ENCODE data around the gene AATK. TPM values are rescaled to one million over a fixed set of nuclear protein-coding genes. Genes with fewer than 3 reads are reported as not detected.

The AATK gene
- total RNA-seq, 1 experiment from 2014 or later, result 0.46 TPM

GRCh38 chr17:81179220-81179619, 13.2 kb upstream of the AATK start:
- H3K9me3 ChIP-seq (ENCODE audit: insufficient read depth, low read depth), result no peaks in the 10 kb centered on the region
- no peaks in the 10 kb centered on the region for H3K9me2 ChIP-seq (ENCODE audit: insufficient read depth)
- H3K4me3 ChIP-seq, result no peak overlapping the region
- no peaks in the 10 kb centered on the region for H3K36me3 ChIP-seq (ENCODE audit: low read depth)
- TF ChIP-seq, protein P1, sequence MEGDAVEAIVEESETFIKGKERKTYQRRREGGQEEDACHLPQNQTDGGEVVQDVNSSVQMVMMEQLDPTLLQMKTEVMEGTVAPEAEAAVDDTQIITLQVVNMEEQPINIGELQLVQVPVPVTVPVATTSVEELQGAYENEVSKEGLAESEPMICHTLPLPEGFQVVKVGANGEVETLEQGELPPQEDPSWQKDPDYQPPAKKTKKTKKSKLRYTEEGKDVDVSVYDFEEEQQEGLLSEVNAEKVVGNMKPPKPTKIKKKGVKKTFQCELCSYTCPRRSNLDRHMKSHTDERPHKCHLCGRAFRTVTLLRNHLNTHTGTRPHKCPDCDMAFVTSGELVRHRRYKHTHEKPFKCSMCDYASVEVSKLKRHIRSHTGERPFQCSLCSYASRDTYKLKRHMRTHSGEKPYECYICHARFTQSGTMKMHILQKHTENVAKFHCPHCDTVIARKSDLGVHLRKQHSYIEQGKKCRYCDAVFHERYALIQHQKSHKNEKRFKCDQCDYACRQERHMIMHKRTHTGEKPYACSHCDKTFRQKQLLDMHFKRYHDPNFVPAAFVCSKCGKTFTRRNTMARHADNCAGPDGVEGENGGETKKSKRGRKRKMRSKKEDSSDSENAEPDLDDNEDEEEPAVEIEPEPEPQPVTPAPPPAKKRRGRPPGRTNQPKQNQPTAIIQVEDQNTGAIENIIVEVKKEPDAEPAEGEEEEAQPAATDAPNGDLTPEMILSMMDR (conservative IDR thresholded peaks at IDR 0.05), result no peak
- TF ChIP-seq EZH2 (IDR thresholded peaks at IDR 0.05; ENCODE audit: low read depth), result no peak
- H3K4me2 ChIP-seq, result no peak overlapping the region
- CTCF ChIA-PET, result no interaction called here
- no peaks in the 10 kb centered on the region for H3K79me2 ChIP-seq (ENCODE audit: low read depth)
- no peak overlapping the region for H2AFZ ChIP-seq
- no peaks in the 10 kb centered on the region for H4K20me1 ChIP-seq (ENCODE audit: insufficient read depth)
- POLR2A ChIA-PET (ENCODE audit: unreplicated experiment), result no interaction called here
- no peak overlapping the region for H3K27ac ChIP-seq
- BruUV-seq (replicated peaks), result no TSS peak
- no peaks in the 10 kb centered on the region for H3K4me1 ChIP-seq (replicated peaks; ENCODE audit: insufficient read depth)
- intact Hi-C loops (cut with micrococcal nuclease; ENCODE audit: unreplicated experiment), result no loop called here
- no peak for DNase-seq
- peaks cover 4% of the 10 kb centered on the region; the same call in 1 of the 2 replicates for H3K27me3 ChIP-seq (ENCODE audit: insufficient read depth, low read depth)
- H3F3A ChIP-seq (ENCODE audit: insufficient read depth, low read depth), result no peaks in the 10 kb centered on the region

DNA sequence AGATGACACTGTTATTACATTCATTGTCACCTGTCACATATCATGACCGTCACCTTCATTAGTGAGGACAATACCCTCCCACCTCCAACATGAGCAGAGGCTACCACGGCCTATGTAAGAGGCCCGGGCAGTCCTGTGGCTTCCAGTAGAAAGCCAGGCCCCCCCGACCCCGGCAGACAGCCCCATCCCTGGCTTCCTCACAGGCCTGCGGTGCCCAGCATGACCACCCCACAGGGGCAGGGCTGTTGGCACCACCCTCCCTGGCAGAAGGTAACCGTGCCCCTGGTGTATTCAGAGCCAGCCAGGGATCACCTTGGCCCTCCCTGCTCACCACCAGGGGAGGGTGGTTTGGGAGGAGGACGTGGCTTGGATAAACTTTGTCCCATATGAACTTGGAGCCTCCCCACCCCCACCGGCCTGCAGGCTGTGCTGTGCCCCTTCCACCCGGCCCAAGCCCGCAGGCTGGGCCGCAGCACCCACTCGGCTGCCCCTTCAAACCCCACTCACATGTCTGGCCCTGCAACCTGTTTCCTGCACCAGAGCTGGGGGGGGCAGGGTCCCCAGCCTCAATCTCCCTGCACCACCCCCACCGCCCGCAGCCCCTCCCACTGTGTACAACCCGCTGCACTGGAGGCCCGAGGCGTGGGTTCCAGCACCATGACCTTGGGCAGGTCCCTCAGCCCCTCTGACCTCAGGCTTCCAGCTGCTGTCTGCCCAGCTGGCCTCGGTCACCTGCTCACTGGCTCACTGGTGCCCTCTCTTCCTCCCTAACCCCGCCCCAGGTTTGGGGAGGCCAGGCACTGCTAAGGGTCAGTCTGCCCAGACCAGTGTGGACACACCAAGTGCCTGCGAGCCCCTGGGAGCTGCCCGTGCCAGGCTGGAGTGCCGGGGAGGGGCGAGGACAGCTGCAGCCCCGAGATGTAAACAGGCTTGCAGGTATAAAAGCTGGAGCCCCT, 12.4 kb upstream of the AATK start:
- H3K79me2 ChIP-seq (ENCODE audit: low read depth), result no peaks in the 10 kb centered on the region
- H3K36me3 ChIP-seq (ENCODE audit: low read depth), result no peaks in the 10 kb centered on the region
- no peaks in the 10 kb centered on the region for H3K9me3 ChIP-seq (ENCODE audit: insufficient read depth, low read depth)
- H3K9me2 ChIP-seq (ENCODE audit: insufficient read depth), result no peaks in the 10 kb centered on the region
- no peaks in the 10 kb centered on the region for H4K20me1 ChIP-seq (ENCODE audit: insufficient read depth)
- ChIA-PET POLR2A (ENCODE audit: unreplicated experiment) (no interaction called here), CTCF (no interaction called here)
- intact Hi-C loops (cut with micrococcal nuclease; ENCODE audit: unreplicated experiment), result no loop called here
- no peak overlapping the region for H2AFZ ChIP-seq
- H3K27me3 ChIP-seq (ENCODE audit: insufficient read depth, low read depth), result peaks cover under 1% of the 10 kb centered on the region; the same call in 1 of the 2 replicates
- H3K4me2 ChIP-seq, result no peak overlapping the region
- no peak for TF ChIP-seq EZH2 (IDR thresholded peaks at IDR 0.05; ENCODE audit: low read depth)
- TF ChIP-seq, protein P1 (conservative IDR thresholded peaks at IDR 0.05), result no peak
- no peaks in the 10 kb centered on the region for H3K4me1 ChIP-seq (replicated peaks; ENCODE audit: insufficient read depth)
- no peak overlapping the region for H3K4me3 ChIP-seq
- H3F3A ChIP-seq (ENCODE audit: insufficient read depth, low read depth), result no peaks in the 10 kb centered on the region
- no peak for DNase-seq
- BruUV-seq (replicated peaks), result no TSS peak
- H3K27ac ChIP-seq, result no peak overlapping the region

DNA sequence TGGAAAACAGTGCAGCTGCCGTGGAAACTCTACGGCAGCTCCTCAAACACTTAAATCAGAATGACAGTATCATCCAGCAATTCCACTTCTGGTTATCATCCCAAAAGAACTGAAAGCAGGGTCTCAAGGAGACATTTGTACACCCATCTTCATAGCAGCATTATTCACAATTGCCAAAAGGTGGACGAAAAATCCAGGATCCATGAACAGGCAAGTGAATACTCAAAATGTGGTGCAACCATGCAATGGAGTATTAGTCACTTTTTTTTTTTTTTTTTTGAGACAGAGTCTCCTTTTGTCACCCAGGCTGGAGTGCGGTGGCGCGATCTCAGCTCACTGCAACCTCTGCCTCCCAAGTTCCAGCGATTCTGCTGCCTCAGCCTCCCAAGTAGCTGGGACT, 10.6 kb upstream of the AATK start:
- Histone ChIP-seq H3K79me2 (ENCODE audit: low read depth) (no peaks in the 10 kb centered on the region), H3K4me1 (replicated peaks; ENCODE audit: insufficient read depth) (no peaks in the 10 kb centered on the region), H3K4me2 (no peak overlapping the region), H3K9me3 (ENCODE audit: insufficient read depth, low read depth) (no peaks in the 10 kb centered on the region), H4K20me1 (ENCODE audit: insufficient read depth) (no peaks in the 10 kb centered on the region), H3F3A (ENCODE audit: insufficient read depth, low read depth) (no peaks in the 10 kb centered on the region), H2AFZ (no peak overlapping the region), H3K27me3 (ENCODE audit: insufficient read depth, low read depth) (no peaks in the 10 kb centered on the region), H3K9me2 (ENCODE audit: insufficient read depth) (no peaks in the 10 kb centered on the region), H3K27ac (no peak overlapping the region), H3K4me3 (no peak overlapping the region), H3K36me3 (ENCODE audit: low read depth) (no peaks in the 10 kb centered on the region)
- DNase-seq, result no peak
- intact Hi-C loops (cut with micrococcal nuclease; ENCODE audit: unreplicated experiment), result no loop called here
- CTCF ChIA-PET, result interaction anchor here (0.6 to 0.7 kb wide), 2 partner anchors 219 to 670 kb away, joined by 3 to 11 read pairs; no protein-coding TSS in a partner anchor
- TF ChIP-seq, protein P1 (conservative IDR thresholded peaks at IDR 0.05), result no peak
- no peak for TF ChIP-seq EZH2 (IDR thresholded peaks at IDR 0.05; ENCODE audit: low read depth)
- POLR2A ChIA-PET (ENCODE audit: unreplicated experiment), result no interaction called here
- BruUV-seq (replicated peaks), result no TSS peak
